Amygdala (tissue), 56 donors: ENCODE data around the gene MAGI3.
"Not testable (repeated sequence)": the region's sequence is repeated elsewhere in the genome, so short reads cannot be mapped to it uniquely, and the experiment has no call there.

ENCODE experiments used
- DNase-seq, 56 donors: peaks; one replicate each; lab custom pipeline; 2025; lab: John Stamatoyannopoulos, UW

Gene MAGI3

DNA sequence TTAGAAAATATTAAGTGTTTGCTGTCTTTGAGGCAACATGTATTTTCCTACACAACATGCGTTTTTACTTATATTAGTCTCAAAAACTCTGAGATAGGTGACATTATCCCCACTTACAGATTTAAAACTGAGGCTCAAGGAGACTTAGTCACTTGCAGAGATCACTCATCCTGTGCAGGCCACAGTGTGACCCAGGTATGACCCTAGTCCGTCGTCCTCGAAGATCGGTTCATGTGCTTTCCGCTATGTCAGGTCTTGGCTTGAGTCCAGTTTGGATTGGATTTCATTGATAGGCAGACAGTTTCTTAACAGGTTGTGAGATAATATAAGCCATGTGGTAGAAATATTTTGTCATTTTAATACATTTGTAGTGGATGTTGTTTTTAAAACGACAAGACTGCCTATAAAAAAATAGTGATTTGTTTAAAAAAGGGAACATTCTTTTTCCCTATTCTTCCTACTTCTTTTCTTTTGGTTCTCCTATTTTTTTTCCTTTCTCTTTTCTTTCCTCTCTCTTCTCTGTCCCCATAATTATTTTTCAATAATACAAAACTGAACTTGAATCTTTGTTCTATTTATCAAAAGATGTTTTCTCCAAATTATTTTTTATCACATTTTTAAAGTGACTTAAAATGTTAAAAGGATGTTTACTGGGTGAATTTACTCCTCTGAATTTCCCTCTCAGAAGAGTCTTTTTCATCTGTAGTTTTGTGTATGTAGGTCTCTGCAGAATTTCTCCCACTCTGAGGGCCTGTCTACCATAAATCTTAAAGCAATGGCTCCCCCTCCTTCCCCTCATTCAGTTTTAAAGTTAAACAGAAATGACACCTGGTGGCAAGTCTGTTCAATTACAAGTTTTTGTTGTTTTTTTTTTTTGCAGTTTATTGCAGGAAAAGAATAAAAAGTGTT lies 287.2 kb downstream of the MAGI3 start:
- no peak for DNase-seq

DNA sequence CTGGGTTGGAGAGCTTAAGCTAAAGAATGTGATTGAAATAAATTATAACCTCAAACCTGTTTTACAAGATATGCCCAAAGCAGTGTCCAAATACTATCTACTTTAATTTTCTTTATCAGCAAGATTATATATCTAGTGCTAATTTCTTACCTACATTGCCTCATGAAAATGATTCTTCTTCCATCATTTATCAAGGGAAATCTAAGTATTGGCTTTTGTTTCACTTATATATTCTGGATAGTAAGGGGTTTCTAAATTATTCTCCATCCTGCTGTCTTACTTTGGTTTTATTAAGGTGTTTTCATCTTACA lies 287.8 kb downstream of the MAGI3 start:
- no peak for DNase-seq

DNA sequence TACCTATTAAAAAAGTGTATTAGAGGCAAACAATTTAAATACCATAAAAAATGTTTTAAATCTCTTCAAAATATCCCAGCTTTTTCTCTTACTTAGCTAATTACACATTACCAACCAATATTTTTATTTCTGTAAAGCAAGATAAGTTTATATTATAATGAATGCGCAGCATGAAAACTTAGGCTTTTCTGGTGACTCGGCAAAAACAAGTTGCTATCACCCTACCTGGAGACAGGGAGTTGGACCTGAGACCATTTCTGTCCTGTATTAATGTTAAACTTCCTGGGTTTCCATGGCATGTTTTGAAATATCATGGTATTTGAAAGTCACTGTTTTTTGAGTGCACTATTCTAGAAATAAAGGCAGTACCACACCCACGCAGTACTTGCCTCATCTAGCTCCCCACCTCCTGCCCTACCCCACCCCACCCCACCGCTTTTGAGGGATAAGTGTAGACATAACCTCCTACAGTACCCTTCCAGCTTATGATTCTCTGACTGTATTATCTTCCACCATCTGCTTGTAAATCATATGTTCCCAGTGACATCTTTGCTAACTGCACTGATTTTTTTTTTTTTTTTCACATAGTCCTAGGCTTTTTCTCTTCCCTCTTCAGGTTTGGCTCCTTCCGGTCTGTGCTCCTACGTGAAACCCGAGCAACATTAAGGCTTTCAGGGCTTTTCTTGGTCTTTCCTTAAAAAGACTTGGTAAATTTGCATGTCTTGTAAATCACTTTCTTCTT lies 291.5 kb downstream of the MAGI3 start:
- peak in 4 of 56 donors; percentile 6 to 23 (median 18) for DNase-seq

DNA sequence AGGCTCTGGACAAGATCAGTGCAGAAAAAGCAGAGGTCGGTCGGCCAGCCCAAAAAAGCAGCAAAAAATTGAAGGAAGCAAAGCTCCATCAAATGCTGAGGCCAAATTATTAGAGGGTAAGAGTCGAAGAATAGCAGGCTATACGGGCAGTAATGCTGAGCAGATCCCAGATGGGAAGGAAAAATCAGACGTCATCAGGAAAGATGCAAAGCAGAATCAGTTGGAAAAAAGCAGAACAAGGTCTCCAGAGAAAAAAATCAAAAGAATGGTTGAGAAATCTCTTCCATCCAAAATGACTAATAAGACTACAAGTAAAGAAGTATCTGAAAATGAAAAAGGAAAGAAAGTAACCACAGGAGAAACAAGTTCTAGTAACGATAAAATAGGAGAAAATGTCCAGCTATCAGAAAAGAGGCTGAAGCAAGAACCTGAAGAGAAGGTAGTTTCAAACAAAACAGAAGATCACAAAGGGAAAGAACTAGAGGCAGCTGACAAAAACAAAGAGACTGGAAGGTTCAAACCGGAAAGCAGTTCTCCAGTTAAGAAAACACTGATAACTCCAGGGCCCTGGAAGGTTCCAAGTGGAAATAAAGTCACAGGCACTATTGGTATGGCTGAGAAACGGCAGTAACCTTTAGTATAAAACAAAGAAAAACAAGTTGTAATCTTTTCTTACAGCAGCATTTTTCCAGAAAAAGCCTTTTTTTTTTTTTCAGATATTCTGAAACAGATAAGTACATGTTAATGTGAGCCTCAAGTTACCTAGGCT lies 293.3 kb downstream of the MAGI3 start:
- no peak for DNase-seq

DNA sequence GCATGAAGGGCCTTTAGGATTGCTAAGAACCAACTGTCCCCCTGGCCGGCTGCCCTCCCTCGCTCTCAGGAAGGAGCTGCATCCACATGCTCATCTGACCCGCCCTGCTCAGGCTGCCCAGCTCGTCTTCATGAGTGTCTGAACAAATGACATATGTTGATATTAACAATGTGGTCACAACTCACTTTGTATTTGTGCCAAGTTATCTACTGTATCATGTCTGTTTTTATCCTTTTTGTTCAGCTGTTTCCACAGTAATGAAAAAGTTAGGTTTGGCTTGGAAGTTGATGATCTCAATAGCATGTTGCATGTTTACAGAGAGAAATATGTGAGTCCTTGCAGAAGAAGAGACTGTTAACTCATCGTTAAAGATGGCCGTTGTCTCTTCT lies 293.8 kb downstream of the MAGI3 start:
- peak in 1 of 56 donors; percentile 5 for DNase-seq

DNA sequence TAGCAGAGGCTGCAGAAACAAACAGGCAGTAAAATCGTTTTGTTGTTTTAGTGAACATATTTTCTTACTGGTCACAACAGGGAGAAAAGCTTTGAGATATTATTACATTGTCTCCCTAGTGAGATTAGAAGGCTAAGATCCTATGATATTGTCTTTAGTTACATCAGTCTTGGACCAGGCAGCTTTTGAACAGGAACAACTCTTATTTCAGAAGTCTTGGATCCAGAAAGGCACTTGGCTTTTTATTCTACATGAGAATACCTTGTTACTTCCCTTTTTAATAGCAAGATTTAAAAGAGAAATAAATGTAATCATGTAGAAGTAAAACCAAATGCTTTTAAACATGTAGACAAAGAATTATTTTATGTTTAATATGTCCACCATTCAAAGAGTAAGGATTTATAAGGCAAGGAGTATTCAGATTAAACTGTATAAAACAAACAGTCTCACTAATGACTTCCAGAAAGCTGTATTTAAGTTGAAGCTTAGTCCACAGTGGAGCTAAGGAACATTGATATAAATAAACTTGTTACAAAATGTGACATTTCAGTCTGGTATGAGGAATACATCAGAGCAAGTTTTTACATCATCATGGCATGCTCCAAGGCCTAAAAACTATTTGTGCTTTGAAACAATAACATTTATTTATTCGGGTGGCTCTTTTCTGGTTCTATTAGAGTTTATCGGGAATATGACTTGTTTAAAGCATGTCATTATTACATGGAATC lies 296.7 kb downstream of the MAGI3 start:
- no peak for DNase-seq

DNA sequence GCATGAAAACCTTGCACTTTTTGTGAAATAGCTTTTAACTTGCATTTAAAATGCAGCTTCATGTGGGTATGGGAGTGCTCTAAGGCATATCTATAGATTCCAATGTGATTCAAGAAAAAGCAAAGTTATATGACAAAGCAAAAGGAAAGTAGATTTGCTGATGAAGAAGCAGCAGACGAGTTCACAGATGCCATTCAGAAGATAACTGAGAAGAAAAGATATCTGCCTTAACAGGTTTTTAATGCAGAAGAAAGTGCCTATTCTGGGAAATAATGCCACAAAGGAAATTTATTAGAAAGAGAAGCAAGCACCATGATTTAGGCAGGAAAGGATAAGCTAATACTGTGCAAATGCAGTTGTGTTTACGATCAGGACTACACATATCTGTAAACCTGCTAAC lies 300.9 kb downstream of the MAGI3 start:
- no peak for DNase-seq

DNA sequence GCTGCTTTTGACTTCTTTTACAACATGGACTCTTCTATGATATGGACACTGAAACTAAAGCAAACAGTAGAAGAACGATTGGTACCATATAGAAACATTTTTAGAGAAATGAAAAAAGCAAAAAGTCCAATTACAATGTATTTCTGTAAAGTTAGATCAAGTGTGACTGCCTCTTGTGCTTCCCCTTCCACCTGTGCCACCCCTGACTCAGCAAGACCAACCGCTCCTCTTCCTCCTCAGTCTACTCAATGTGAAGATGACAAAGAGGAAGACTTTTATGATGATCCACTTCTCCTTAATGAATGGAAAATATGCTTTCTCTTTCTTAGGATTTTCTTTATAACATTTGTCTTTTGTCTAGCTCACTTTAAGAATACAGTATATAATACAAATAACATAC lies 302.0 kb downstream of the MAGI3 start:
- no peak for DNase-seq

DNA sequence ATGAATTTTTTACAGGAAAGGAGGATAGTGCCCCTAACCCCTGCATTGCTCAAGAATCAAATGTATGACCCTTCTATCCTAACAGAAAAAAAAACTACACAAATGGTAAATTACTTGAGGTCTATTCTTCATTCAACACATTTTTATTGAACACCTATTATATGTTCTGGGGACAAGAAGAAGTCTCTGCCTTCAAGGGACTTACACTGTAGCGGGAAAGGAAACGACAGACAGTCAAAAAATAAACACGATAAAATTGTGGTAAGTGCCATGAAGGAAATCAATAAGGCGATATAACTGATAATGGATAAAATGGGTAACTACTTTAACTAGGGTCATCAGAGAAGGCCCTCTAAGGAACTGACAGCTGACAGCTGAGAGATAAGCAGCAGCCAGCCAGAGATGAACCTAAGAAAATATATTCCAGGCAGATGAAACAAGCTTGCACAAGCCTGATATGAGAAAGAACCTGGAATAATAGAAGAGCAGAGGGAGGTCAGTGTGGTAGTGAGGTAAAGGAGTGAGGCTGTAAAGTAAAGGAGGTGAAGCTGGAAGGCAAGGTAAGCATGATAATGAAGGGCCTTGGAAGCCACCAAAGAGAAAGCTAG lies 302.6 kb downstream of the MAGI3 start:
- no peak for DNase-seq

DNA sequence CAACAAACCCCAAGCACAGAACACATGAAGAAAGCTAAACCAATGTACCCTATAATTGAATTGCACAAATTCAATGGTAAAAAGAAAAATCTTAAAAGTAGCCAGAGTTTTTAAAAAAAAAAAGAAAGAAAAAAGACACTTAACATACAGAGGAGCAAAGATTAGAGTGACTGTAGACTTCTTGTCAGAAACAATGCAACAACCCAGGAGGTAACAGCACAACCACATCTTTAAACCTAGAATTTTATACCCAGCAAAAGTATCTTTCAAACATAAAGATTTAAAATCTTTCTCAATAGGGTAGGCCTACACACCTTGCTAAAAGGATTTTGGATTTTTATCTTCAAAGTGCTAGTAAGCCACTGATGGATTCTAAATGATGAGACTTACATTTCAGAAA lies 304.6 kb downstream of the MAGI3 start:
- DNase-seq: no peak

DNA sequence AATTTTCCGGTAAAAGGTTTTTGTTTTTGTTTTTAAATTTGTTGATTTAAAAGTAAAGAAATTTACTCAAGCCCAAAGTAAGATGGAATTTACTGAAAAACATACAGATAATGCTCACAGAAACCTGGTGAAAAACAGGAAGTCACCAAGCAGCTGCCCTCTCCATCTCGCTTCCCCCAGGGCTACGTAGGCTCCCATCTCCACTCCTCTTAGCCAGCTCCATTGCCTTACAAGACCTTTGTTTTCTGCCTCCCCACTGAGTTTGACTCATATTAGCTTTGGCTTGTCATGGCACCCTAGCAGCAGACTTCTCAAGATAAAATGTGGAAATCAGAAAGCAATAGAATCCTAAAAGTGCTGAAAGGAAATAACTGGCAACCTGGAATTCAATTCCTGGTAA lies 311.1 kb downstream of the MAGI3 start:
- no peak for DNase-seq

DNA sequence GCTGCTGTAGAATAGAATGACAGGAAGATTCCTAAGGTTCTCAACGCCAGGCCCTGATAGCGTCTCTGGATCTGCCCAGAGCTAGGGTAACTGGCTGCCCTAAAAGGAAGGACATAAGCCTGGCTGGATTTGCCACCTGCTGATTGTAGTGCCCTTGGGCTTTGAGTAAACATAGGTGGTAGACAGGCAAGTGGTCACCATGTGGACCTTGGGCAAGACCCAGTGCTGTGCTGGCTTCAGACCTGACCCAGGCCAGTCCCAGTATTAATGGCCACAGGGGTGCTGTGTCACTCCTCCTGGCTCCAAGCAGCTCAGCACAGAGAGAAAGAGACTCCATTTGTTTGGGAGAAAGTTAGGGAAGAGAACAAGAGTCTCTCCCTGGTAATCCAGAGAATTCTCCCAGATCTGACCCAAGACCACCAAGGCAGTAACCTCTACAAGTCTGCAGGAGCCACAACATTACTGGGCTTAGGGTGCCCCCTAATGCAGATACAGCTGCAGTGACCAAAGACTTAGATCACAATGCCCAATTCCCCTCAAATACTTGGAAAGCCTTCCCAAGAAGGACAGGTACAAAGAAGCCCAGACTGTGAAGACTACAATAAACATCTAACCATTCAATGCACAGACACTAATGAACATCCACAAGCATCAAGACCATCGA lies 324.4 kb downstream of the MAGI3 start:
- no peak for DNase-seq

DNA sequence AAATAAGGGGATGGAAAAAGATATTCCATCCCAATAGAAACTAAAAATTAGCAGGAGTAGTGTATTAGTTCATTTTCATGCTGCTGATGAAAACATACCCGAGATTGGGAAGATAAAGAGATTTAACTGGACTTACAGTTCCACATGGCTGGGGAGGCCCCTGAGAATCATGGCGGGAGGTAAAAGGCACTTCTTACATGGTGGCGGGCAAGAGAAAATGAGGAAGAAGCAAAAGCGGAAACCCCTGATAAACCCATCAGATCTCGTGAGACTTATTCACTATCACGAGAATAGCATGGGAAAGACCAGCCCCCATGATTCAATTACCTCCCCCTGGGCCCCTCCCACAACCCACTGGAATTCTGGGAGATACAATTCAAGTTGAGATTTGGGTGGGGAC lies 327.2 kb downstream of the MAGI3 start:
- DNase-seq: not testable (repeated sequence)

DNA sequence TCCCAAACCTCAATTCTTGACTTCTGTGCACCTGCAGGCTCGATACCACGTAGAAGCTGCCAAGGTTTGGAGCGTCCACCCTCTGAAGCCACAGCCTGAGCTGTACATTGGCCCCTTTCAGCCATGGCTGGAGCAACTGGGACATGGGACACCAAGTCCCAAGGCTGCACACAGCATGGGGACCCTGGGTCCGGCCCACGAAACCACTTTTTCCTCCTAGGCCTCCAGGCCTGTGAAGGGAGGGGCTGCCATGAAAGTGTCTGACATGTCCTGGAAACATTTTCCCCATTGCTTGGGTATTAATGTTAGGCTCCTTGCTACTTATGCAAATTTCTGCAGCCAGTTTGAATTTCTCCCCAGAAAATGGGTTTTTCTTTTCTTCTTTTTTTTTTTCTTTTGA lies 328.3 kb downstream of the MAGI3 start:
- DNase-seq: not testable (repeated sequence)

DNA sequence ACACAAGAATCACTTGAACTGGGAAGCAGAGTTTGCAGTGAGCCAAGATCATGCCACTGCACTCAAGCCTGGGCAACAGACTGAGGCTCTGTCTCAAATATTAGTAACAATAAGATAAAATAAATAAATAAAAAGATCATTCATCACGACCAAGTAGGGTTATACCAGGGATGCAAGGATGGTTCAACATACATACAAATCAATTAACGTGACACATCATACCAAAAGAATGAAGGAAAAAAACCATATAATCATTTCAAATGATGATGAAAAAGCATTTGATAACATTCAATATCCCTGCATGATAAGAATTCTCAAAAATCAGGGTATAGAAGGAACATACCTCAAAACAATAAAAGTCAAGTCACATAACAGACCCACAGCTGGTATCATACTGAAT lies 330.7 kb downstream of the MAGI3 start:
- DNase-seq: no peak

DNA sequence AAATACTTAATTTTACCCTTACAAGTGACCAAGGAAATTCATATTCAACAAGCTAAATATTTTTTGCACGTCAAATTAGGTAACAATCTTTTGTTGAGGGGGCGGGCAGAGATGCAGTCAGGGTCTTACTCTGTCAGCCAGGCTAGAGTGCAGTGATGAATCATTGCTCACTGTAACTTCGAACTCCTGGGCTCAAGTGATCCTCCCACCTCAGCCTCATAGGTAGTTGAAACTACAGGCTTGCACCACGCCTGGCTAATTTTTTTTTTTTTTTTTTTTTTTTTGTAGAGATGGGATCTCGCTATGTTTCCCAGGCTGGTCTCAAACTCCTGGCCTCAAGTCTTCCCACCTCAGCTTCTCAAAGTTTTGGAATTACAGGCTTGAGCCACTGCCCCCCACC lies 342.5 kb downstream of the MAGI3 start:
- DNase-seq: no peak

DNA sequence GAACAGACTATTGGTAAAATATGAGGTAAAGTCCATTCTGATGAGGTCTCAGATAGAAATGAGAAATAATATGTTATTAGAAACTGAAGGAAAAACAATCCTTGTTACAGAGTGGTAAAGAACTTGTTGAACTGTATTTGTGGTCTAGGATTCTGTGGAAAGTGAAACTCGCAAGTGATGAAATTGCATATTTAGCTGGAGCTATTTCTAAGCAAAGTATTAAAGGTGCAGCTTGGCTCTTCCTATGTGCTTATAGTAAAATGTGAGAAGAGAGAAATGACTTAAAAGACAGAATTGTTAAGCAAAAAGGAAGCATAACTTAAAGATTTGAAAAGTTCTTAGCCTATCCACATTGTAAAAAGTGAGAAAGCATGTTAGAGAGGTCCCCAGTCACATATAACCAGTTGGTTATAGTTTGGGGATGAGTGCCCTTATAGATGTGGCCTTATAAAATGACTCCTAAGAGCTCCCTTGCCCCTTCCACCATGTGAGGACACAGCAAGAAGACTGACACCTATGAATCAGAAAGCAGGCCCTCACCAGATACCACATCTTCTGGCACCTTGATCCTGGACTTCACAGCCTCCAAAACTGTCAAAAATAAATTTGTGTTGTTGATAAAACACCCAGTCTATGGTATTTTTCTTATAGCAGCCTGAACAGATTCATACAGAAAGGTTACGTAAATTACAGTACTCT lies 344.2 kb downstream of the MAGI3 start:
- DNase-seq: no peak
